CD4-positive, alpha-beta memory T cell (primary cell): ENCODE data around the gene KBTBD8. TPM values are rescaled to one million over a fixed set of nuclear protein-coding genes. Genes with fewer than 3 reads are reported as not detected.
A peak's percentile ranks its signal among the peaks of the same experiment; 100 is the strongest.

Source experiments
- CTCF ChIA-PET: fragments of 350-600 bp; sonication (Branson Sonifier 250); formaldehyde crosslinking; loops from one replicate; lab custom pipeline; 2021; ENCODE audit warnings: inconsistent platforms; ENCODE audit not compliant: partially characterized antibody; lab: Charles Lee
- POLR2A ChIA-PET: fragments of 350-600 bp; sonication (Branson Sonifier 250); formaldehyde crosslinking; loops from one replicate; lab custom pipeline; 2021; ENCODE audit not compliant: partially characterized antibody; lab: Charles Lee
- DNase-seq, 5 donors: peaks; one replicate each; pipeline versions ENCODE4 v3.0.0 to v3.0.0-alpha.2; 2020 to 2022; ENCODE audit warnings: mixed read lengths in 1 of 5
- H3K27ac ChIP-seq: one replicate; pipeline ENCODE4 v1.7.0; 2013; ENCODE audit warnings: low read depth, low read length
- H3K27me3 ChIP-seq: 2 replicates; pipeline ENCODE4 v1.7.0; 2013; ENCODE audit warnings: mild to moderate bottlenecking, low read length, moderate library complexity; ENCODE audit not compliant: insufficient read depth
- H3K36me3 ChIP-seq: 2 replicates; pipeline ENCODE4 v1.7.0; 2013; ENCODE audit warnings: mild to moderate bottlenecking, low read length, moderate library complexity; ENCODE audit not compliant: insufficient read depth
- H3K4me1 ChIP-seq: 2 replicates; pipeline ENCODE4 v1.7.0; 2013; ENCODE audit warnings: mild to moderate bottlenecking, low read length, moderate library complexity; ENCODE audit not compliant: insufficient read depth
- H3K4me3 ChIP-seq, 2 donors: one replicate each; pipeline ENCODE4 v1.7.0; 2013; ENCODE audit warnings: low read length in 2 of 2, mild to moderate bottlenecking in 1 of 2
- H3K9me3 ChIP-seq, 2 donors: one replicate each; pipeline ENCODE4 v1.7.0; 2013; ENCODE audit warnings: low read length in 2 of 2, control low read depth in 1 of 2; ENCODE audit not compliant: control insufficient read depth in 1 of 2
- H3K27ac Mint-ChIP-seq, 7 donors: one replicate each; pipeline ENCODE4 v1.8.0; 2020 to 2021; ENCODE audit warnings: mixed read lengths in 7 of 7, mild to moderate bottlenecking in 6 of 7, inconsistent platforms in 3 of 7, moderate library complexity in 3 of 7
- H3K27me3 Mint-ChIP-seq, 2 donors: one replicate each; pipeline ENCODE4 v1.8.0; 2020 to 2021; ENCODE audit warnings: mixed read lengths in 2 of 2
- H3K36me3 Mint-ChIP-seq, 2 donors: one replicate each; pipeline ENCODE4 v1.8.0; 2020 to 2021; ENCODE audit warnings: mixed read lengths in 2 of 2, inconsistent platforms in 1 of 2, mild to moderate bottlenecking in 1 of 2
- H3K4me1 Mint-ChIP-seq, 4 donors: one replicate each; pipeline ENCODE4 v1.8.0; 2020 to 2021; ENCODE audit warnings: mixed read lengths in 4 of 4, mild to moderate bottlenecking in 1 of 4
- H3K4me3 Mint-ChIP-seq, 8 donors: one replicate each; pipeline ENCODE4 v1.8.0; 2020 to 2021; ENCODE audit warnings: mixed read lengths in 8 of 8, mild to moderate bottlenecking in 7 of 8, moderate library complexity in 6 of 8, inconsistent platforms in 3 of 8
- H3K9me3 Mint-ChIP-seq, 8 donors: one replicate each; pipeline ENCODE4 v1.8.0; 2020 to 2021; ENCODE audit warnings: mixed read lengths in 8 of 8, mild to moderate bottlenecking in 5 of 8, inconsistent platforms in 3 of 8, moderate library complexity in 1 of 8
- intact Hi-C: fragments of 100-400 bp; cut with micrococcal nuclease; formaldehyde crosslinking; loops from one replicate; pipeline ENCODE4 v1.15.1; 2023
- polyA plus RNA-seq, 2 donors: library from polyadenylated mRNA; unstranded; fragments of 300-500 nt; fragmentation: Illumina TruSeq; gene quantifications; one replicate each; pipeline ENCODE4 v1.2.3, GENCODE V29; 2021
- total RNA-seq, 2 experiments: library from RNA; stranded (reverse); gene quantifications; one replicate each; pipeline ENCODE4 v1.2.3, GENCODE V29; 2021

The KBTBD8 gene
- total and polyA plus RNA-seq, 4 experiments from 2014 or later: 1.6 to 10.8 (median 7.1) TPM

GRCh38 chr3:67016522-67017080 lies 18.5 kb downstream of the KBTBD8 start:
- ChIA-PET CTCF (interaction anchor here (0.7 to 1.5 kb wide), 3 partner anchors 19 to 46 kb away, joined by 3 to 5 read pairs (median 3); partner anchors contain the start of gene KBTBD8), POLR2A (no interaction called here)
- peaks cover 3% of the 10 kb centered on the region for H3K36me3 ChIP-seq
- H3K4me3 ChIP-seq: no peak overlapping the region
- no peaks in the 10 kb centered on the region for H3K27me3 ChIP-seq
- H3K4me1 Mint-ChIP-seq: peaks cover 15 to 26% (median 19%) of the 10 kb centered on the region in 4 donors
- peak overlapping the region in 4 of 8 donors; percentile 2 to 29 (median 12) for H3K4me3 Mint-ChIP-seq
- no peaks in the 10 kb centered on the region for H3K27me3 Mint-ChIP-seq
- intact Hi-C loops: no loop called here
- DNase-seq: no peak
- peaks cover 7 to 13% of the 10 kb centered on the region in 2 donors for H3K36me3 Mint-ChIP-seq
- H3K9me3 Mint-ChIP-seq: no peaks in the 10 kb centered on the region
- no peak overlapping the region for H3K27ac ChIP-seq
- H3K4me1 ChIP-seq: peaks cover 23% of the 10 kb centered on the region
- no peaks in the 10 kb centered on the region for H3K9me3 ChIP-seq
- H3K27ac Mint-ChIP-seq: peak overlapping the region in 1 of 7 donors; percentile 66

- intact Hi-C loops: no loop called here
- H3K27me3 Mint-ChIP-seq: no peaks in the 10 kb centered on the region
- H3K4me1 Mint-ChIP-seq: peaks cover 15 to 26% (median 19%) of the 10 kb centered on the region in 4 donors
- no peaks in the 10 kb centered on the region for H3K9me3 Mint-ChIP-seq
- Histone ChIP-seq H3K27me3 (no peaks in the 10 kb centered on the region), H3K9me3 (no peaks in the 10 kb centered on the region), H3K4me1 (peaks cover 23% of the 10 kb centered on the region), H3K27ac (no peak overlapping the region), H3K4me3 (no peak overlapping the region), H3K36me3 (no peaks in the 10 kb centered on the region)
- DNase-seq: no peak
- H3K36me3 Mint-ChIP-seq: peaks cover under 1 to 7% of the 10 kb centered on the region in 2 donors
- no peak overlapping the region for H3K4me3 Mint-ChIP-seq
- no peak overlapping the region for H3K27ac Mint-ChIP-seq
- POLR2A ChIA-PET: no interaction called here
- CTCF ChIA-PET: no interaction called here
These were observed 19.1 kb downstream of the KBTBD8 start for GRCh38 chr3:67017211-67017610.

GRCh38 chr3:67018105-67018788 lies 20.1 kb downstream of the KBTBD8 start:
- DNase-seq: no peak
- Mint-ChIP-seq H3K4me1 (peaks cover 15 to 26% (median 19%) of the 10 kb centered on the region in 4 donors), H3K27me3 (no peaks in the 10 kb centered on the region), H3K4me3 (peak overlapping the region in 4 of 8 donors; percentile 27 to 50 (median 44)), H3K27ac (peak overlapping the region in 2 of 7 donors; percentile 8 to 59), H3K9me3 (no peaks in the 10 kb centered on the region), H3K36me3 (peaks cover 0 to 1% of the 10 kb centered on the region in 2 donors)
- H3K4me3 ChIP-seq: no peak overlapping the region
- H3K9me3 ChIP-seq: no peaks in the 10 kb centered on the region
- ChIA-PET CTCF (no interaction called here), POLR2A (no interaction called here)
- H3K4me1 ChIP-seq: peaks cover 23% of the 10 kb centered on the region
- H3K27ac ChIP-seq: no peak overlapping the region
- intact Hi-C loops: loop anchor here (2.0 kb wide), 1 partner anchor 19 kb away; the partner anchor contains the start of gene KBTBD8
- H3K36me3 ChIP-seq: no peaks in the 10 kb centered on the region
- H3K27me3 ChIP-seq: no peaks in the 10 kb centered on the region

GRCh38 chr3:67018789-67019526 lies 20.9 kb downstream of the KBTBD8 start:
- no peaks in the 10 kb centered on the region for H3K27me3 Mint-ChIP-seq
- peaks cover 23% of the 10 kb centered on the region for H3K4me1 ChIP-seq
- no peak overlapping the region for H3K4me3 ChIP-seq
- peaks cover 15 to 26% (median 19%) of the 10 kb centered on the region in 4 donors for H3K4me1 Mint-ChIP-seq
- CTCF ChIA-PET: interaction anchor here (2.8 kb wide), 1 partner anchor 47 kb away, joined by 8 read pairs; no protein-coding TSS in a partner anchor
- intact Hi-C loops: loop anchor here (2.0 kb wide), 1 partner anchor 20 kb away; the partner anchor contains the start of gene KBTBD8
- no peaks in the 10 kb centered on the region for H3K9me3 ChIP-seq
- no peaks in the 10 kb centered on the region for H3K27me3 ChIP-seq
- peak overlapping the region in 1 of 7 donors; percentile 7 for H3K27ac Mint-ChIP-seq
- H3K4me3 Mint-ChIP-seq: peak overlapping the region in 1 of 8 donors; percentile 27
- H3K36me3 ChIP-seq: no peaks in the 10 kb centered on the region
- no peak for DNase-seq
- no peaks in the 10 kb centered on the region for H3K9me3 Mint-ChIP-seq
- H3K27ac ChIP-seq: no peak overlapping the region
- no peaks in the 10 kb centered on the region for H3K36me3 Mint-ChIP-seq
- POLR2A ChIA-PET: no interaction called here

GRCh38 chr3:67028001-67028784 lies 30.1 kb downstream of the KBTBD8 start:
- Histone ChIP-seq H3K27me3 (no peaks in the 10 kb centered on the region), H3K4me1 (no peaks in the 10 kb centered on the region), H3K36me3 (no peaks in the 10 kb centered on the region), H3K27ac (no peak overlapping the region), H3K9me3 (no peaks in the 10 kb centered on the region), H3K4me3 (no peak overlapping the region)
- ChIA-PET POLR2A (no interaction called here), CTCF (interaction anchor here (1.5 kb wide), 1 partner anchor 86 kb away, joined by 5 read pairs; no protein-coding TSS in a partner anchor)
- H3K4me1 Mint-ChIP-seq: peaks cover 0 to 2% (median 0%) of the 10 kb centered on the region in 4 donors
- no peak overlapping the region for H3K4me3 Mint-ChIP-seq
- DNase-seq: no peak
- no peak overlapping the region for H3K27ac Mint-ChIP-seq
- intact Hi-C loops: no loop called here
- no peaks in the 10 kb centered on the region for H3K9me3 Mint-ChIP-seq
- H3K27me3 Mint-ChIP-seq: no peaks in the 10 kb centered on the region
- H3K36me3 Mint-ChIP-seq: no peaks in the 10 kb centered on the region

GRCh38 chr3:67030785-67031740 lies 33.0 kb downstream of the KBTBD8 start:
- Histone ChIP-seq H3K36me3 (no peaks in the 10 kb centered on the region), H3K27ac (no peak overlapping the region), H3K27me3 (no peaks in the 10 kb centered on the region), H3K4me3 (no peak overlapping the region), H3K4me1 (no peaks in the 10 kb centered on the region), H3K9me3 (no peaks in the 10 kb centered on the region)
- DNase-seq: no peak
- Mint-ChIP-seq H3K27me3 (peaks cover 0 to 5% of the 10 kb centered on the region in 2 donors), H3K36me3 (no peaks in the 10 kb centered on the region), H3K4me1 (peaks cover 0 to 2% (median 0%) of the 10 kb centered on the region in 4 donors), H3K9me3 (no peaks in the 10 kb centered on the region), H3K27ac (no peak overlapping the region), H3K4me3 (no peak overlapping the region)
- intact Hi-C loops: no loop called here
- ChIA-PET CTCF (no interaction called here), POLR2A (no interaction called here)
